CD1c-positive myeloid dendritic cell (primary cell): ENCODE data around the gene UBE4B.
"Not testable (repeated sequence)": the region's sequence is repeated elsewhere in the genome, so short reads cannot be mapped to it uniquely, and the experiment has no call there.

ENCODE experiments used
- DNase-seq: peaks from one replicate; pipeline ENCODE4 v3.0.0-alpha.2; 2016; ENCODE audit errors: extremely low spot score

UBE4B gene

DNA sequence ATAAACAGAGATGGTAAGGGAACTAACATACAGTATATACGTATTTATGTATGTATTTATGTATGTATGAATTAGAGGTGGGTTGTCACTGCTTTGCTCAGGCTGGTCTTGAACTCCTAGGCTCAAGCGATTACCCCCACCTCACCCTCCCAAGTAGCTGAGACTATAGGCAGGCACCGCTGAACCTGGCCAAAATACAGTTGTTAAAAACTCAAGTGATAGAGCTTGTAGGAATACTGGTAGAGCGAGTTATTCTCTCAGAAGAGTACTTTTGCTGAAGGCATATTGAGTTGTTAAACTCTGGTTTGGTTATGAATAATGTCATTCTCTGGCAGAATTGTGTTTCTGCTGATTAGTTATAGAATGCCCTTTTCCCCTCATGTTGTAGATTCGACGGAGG lies 38.9 kb downstream of the UBE4B start:
- no peak for DNase-seq

DNA sequence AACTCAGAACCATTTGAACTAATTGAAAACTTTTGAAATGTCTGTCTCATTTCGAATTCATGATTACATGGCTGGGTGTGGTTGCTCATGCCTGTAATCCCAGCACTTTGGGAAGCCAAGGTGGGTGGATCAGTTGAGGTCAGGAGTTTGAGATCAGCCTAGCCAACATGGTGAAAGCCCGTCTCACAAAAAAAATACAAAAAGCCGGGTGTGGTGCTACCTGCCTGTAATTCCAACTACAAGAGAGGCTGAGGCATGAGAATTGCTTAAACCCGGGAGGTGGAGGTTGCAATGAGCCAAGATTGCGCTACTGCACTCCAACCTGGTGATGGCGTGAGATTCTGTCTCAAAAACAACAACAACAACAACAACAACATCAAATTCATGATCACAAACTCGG lies 40.6 kb downstream of the UBE4B start:
- DNase-seq = not testable (repeated sequence)

DNA sequence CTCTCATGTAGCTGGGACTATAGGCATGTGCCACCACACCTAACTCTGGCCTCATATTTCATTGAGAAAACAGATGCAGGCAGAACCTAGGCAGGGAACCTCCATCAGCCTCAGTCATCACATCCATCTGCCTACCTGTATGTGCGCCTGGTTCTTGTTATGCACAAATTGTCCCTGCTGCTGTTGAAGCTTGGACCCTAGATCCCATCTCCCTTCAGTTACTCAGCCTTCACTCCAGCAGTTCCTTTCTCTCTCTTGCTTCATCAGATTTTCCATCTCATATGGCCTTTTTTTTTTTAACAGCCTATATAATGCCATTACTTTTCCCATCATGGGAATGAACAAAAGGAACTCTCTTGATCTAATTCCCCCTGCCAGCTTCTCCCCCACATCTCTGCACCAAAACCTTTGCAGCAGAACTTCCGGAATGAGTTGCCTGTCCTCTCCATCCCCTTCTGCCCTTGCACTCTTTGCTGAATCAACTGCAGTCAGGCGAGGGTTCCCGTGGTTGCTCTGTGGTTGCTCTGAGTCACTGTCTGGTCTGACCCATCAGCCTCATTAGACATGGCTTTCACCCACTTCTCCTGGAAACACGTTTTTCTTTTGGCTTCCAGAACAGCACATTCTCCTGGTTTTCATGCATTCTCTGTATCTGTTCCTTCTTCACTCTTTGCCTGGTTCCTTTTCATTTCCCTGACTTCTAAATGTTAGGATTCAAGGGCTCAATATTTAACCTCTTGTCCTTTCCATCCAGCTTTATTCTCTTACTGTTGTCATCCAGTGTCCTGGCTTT lies 41.5 kb downstream of the UBE4B start:
- peak; percentile 86 for DNase-seq

DNA sequence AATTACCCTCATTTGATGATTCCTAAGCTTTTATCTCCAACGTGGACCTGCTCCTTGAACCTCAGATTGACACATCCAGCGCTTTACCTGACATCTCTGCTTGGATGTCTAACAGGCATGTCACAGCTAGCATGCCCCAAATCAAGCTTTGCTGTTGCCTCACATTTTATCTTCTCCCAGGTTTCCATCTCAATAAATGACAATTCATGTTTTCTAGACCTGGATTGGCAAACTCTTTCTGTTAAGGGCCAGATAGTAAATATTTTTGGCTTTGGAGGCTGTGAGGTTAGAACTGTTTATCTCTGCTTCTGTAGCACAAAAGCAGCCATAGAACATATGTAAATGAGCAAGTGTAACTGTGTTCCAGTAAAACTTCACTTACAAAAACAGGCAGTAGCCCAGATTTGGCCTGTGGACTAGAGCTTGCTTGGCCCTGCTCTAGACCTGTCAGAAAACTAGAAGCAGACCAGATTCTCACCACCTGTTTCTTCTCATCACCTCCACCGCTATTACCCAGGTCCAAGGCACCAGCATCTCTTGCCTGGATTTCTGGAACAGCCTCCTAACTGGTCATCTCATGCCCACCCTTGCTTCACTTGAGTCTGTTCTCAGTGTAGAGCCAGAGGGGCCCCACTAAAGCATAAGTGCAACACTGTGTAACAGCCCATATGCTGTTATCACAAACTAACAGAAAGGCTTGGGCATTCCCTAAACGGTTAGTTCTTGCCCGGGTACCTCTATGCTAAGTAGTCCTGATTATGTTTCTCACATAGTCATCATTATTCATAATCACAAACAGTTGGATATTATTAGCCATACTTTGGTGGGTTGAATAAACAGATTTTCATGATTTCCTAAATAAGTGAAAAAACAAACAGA lies 42.3 kb downstream of the UBE4B start:
- no peak for DNase-seq

DNA sequence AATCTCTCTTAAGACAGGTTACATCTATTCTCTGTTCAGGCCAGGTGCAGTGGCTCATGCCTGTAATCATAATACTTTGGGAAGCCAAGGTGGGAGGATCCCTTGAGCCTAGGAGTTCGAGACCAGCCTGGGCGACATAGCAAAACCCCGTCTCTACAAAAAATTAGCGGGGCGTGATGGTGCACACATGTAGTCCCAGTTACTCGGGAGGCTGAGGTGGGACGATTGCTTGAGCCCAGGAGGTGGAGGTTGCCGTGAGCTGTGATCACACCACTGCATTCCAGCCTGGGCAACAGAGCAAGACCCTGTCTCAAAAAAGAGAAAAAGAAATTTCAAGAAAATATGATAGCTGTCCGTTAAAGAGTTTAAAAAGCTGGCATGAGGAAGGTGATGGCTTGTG lies 43.0 kb downstream of the UBE4B start:
- DNase-seq = no peak

DNA sequence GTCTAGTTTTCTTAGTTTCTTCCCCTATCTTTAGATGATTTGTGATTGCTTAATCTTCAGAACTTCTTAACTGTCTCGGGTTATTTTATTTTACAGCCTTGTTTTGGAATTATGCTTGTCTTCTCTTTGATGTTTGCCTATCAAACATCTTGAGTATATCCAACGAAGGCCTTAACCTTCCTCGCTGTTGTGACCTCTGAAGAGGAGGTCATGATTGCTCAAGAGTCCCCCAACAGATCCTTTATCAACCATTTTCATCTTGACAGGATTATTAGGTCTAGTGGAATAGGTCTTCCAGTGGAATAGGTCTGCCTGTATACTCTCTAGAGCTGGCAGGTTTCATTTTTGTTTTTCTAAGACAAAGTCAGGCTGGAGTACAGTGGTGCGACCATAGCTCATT lies 45.7 kb downstream of the UBE4B start:
- no peak for DNase-seq

DNA sequence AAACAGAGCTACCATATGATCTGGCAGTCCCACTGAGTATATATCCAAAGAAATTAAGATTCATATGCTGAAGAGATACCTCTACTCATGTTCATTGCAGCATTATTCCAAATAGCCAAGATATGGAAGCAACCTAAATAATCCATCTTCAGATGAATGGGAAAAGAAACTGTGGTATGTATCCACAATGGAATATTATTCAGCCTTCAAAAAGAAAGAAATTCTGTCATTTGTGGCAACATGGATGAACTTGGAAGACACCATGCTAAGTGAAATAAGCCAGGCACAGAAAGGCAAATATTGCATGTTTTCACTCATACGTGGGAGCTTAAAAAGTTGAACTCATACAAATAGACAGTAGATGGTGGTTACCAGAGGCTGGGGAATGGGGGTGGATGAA lies 47.8 kb downstream of the UBE4B start:
- no peak for DNase-seq

DNA sequence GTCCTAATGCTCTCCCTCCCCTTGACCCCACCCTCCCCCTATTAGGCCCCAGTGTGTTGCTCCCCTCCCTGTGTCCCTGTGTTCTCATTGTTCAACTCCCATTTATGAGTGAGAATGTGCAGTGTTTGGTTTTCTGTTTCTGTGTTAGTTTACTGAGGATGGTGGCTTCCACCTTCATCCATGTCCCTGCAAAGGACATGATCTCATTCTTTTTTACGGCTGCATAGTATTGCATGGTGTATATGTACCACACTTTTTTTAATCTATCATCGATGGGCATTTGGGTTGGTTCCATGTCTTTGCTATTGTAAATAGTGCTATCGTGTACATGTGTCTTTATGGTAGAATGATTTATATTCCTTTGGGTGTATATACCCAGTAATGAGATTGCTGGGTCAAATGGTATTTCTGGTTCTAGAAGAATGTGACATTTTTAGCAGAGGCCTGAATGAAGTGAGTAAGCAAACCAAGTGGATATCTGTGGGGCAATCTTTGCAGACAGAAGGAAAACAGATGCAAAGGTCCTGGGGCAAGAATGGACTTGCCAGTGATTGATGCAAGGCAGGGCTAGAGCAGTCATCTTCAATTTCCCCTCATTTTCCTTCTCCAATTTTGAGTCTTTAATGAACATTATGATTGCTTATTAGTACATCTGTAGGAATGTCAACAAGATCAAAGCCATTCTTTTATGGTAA lies 50.2 kb downstream of the UBE4B start:
- no peak for DNase-seq

DNA sequence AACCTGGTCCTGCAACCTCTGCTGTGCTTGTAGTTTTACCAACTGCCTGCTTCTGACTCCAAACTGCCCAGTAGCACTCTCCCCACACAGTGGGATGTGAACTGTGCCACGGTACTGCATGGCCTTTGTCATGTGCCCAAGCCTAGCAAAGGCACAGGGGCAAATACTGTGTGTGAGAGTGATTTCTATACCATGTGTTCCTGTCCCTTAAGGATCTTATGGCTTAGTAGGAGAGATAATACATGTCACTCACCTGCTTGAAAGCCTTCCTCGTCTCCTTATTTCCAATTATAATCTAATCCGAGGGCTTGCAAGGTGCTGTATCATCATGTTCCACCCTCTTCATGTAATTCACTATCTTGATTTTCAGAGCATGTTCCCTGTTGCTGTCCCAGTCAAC lies 51.3 kb downstream of the UBE4B start:
- DNase-seq = no peak

DNA sequence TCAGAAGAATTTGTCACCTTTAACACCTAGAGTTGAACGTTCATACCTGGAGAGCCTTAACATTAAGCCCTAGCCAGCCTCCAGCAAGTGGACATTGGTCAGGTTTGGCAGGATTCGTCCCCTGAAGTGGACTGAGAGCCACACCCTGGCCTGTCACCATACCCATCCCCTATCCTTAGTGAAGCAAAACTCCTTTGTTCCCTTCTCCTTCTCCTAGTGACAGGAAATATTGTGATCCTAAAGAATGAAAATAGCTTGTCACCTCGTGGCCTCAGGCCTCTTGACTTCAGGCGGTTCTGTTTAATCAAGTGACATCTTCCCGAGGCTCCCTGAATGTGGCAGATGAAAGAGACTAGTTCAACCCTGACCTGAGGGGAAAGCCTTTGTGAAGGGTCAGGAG lies 52.3 kb downstream of the UBE4B start:
- DNase-seq = no peak

DNA sequence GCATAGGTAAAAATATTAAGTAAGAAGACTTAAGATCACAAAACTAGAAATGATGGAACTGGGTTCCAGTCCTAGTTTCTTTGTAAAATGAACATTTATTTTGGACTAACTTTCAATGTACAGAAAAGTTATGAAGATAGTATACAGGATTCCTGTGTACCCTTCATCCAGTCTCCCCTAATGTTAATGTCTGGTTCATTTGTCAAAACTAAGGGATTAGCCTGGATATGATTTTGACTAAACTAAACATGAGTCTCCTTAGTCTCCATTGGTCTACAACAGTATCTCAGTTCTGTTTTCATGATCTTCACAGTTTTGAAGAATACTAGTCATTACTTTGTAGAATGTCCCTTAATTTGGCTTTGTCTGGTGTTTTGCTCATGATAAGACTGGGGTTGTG lies 54.5 kb downstream of the UBE4B start:
- DNase-seq = no peak

DNA sequence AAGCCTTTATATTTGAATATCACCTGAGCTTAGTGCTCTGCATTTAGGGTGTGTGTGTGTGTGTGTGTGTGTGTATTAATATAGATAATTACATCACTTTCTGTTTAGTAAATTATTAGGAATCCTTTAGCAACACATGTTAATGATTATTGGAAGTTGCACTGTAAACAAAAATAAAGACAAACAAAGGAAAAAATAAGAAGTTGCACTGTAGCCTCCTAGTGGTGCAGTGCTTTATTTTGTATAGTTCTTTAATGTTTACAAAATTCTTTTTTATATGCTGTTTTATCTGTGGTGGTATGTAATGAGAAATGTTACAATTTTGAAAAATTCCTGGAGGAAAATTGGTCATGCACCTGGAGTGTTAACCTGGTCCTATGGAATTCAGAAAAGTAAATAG lies 69.2 kb downstream of the UBE4B start:
- no peak for DNase-seq

DNA sequence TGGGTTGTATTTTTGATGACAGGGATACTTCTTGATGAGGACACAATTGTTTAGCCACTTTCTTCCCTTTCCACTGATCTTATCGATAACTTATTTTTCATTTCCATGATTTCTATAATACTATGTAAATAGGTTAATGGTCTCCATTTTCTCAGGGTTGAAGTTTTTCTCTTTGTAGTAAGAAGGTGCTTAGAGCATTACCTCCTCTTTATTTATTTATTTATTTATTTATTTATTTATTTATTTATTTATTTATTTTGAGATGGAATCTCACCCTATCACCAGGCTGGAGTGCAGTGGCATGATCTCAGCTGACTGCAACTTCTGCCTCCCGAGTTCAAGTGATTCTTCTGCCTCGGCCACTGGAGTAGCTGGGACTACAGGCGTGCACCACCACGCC lies 70.4 kb downstream of the UBE4B start:
- DNase-seq = no peak

DNA sequence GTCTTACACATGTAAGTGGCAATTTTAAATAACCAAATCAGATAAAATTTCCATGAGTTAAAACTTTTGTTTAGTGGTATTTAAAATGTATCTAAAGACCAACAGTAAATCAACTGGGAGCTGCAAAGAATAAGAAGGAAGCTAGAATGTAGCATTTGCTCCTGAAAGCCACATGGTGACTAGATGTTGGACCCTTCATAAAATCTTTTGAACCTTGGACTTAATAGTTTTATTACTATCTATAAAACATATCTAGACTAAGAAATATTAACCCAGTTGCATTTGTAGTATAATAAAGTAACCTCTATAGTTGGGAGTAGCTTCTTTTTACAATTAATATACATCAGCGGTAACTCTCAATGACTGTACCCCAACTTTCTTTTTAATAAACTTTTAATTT lies 72.1 kb downstream of the UBE4B start:
- DNase-seq = no peak

DNA sequence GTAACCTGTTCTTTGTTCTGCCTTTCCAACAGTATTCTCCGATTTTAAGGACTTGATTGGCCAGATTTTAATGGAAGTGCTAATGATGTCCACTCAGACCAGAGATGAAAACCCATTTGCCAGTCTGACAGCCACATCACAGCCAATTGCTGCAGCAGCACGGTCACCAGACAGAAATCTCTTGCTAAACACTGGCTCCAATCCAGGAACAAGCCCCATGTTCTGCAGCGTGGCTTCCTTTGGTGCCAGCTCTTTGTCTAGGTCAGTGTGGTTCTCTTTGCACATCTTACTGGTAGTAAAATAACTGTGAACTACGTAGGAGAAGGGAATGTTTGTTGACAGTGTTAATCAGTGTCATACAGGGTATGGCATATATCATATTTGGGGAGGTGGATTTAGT lies 72.7 kb downstream of the UBE4B start:
- no peak for DNase-seq

DNA sequence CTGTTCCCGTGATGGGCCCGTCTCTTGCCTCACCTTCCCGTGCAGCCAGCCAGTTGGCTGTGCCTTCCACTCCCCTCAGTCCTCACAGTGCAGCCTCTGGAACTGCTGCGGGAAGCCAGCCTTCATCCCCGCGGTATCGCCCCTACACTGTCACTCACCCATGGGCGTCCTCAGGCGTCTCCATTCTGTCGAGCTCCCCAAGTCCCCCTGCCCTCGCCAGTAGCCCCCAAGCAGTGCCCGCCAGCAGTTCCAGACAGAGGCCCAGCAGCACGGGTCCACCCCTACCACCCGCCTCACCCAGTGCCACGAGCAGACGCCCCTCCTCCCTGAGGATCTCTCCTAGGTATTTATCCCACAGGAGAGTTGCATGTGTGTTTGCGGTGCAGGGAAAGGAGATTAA lies 73.5 kb downstream of the UBE4B start:
- DNase-seq = no peak

DNA sequence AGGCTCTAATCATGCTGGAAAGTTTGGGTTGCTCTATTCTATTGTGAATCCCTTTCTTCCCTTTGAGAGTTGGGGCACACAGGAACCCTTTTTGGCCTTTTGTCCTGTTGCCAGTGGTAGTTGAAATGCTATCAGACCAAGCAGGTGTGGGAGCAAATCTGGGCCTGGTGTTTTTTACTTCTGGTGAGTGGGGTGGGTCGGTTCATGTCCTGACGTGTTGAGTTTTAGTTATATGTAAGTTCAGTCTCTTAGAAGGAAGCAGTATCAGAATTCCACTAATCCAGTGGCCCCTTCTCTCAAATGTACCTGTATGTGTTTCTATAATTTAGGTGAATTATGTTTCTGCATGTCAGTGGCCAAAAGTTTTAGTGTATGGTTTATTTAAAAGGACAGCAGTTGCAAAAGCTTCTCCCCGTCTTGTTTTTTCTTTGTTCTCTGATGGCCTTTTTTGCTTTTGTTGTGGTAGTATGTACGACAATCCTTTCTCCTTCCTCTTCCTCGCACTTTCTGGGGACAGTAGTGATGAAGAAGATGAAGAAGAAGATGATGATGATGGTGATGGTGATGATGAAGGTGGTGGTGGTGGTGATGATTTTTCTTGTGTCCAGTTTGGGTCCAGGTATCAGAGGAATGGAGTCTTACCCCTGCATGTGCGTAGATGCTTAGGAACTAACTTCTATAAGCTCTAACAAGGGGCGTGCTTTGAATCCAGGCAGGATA lies 74.2 kb downstream of the UBE4B start:
- DNase-seq = no peak

DNA sequence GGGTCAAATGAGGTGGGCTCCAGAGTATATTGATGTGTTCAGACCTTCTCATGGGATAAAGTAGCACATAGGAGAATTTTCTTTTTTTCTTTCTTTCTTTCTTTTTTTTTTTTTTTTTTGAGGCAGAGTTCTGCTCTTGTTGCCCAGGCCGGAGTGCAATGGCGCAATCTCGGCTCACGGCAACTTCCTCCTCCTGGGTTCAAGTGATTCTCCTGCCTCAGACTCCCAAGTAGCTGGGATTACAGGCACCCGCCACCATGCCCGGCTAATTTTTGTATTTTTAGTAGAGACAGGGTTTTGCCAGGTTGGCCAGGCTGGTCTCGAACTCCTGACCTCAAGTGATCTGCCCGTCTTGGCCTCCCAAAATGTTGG lies 74.7 kb downstream of the UBE4B start:
- DNase-seq = not testable (repeated sequence)

DNA sequence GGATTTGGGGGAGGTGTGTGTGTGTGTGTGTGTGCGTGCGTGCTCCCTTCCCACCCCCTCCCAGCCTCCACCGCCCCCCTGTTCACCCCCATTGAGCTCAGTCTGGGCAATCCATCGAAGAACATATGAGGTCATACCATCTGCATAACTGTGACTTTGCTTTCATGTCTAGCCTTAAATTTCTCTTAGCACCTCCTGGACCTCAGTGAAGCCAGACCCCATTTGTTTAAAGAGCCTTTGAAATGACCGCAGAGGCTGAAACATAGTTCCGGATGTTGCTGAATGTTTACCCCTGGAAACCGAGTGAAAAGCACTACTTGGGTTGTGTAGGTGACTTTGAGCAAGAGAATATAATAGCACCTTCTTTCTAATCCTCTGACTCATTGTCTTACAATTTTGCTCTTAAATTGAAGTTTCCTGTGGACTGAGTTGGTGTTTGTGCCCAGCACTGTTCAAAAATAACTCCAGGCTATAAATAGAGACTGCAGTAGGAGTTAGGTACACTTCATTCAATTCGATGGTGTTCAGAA lies 75.4 kb downstream of the UBE4B start:
- DNase-seq = no peak

DNA sequence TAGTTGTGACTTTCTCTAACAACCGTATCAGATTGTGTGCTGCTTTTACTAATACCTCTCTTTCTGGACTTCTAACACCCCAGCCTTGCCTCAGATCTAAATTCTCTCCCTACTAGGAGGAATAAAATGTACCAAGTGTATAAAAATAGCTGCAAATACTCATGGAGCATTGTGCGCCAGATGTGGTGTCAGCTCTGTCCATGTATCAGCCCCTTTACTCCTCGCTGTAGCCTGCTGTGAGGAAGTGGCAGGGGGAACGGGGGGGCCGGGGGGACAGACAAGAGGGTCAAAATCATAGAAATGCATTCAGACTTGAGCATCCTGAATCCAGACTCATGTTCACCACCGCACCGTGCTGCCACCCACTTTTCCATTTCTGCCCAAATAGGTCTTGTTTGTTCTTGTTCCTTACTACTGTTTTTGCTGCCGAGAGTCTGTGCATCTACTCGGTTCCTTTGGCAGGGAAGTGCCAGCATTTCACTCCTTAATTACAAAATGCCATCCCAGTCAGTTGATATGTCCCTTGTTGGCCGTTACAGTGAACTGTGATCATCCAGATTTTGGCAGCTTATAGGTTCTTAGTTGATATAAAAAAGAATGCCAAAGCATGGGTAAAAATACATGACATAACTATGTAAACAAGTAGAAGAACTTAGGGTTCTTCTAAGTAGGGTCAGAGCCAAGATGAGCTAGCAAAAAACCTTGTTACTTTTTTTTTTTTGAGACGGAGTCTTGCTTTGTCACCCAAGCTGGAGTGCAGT lies 76.4 kb downstream of the UBE4B start:
- no peak for DNase-seq

DNA sequence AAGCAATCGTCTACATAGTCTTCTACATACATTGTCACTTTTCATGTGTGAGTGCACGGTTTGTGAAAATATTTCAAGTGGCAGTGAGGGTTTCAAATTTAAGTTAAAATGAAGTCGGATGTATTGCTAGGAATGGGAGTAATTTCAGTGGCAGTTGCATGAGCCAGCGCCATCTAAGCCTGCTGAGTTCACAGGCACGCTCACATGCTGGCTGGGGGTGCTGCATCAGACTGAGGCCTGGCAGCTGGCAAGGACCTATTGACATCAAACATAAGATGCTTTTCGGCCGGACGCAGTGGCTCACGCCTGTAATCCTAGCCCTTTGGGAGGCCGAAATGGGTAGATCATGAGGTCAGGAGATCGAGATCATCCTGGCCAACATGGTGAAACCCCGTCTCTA lies 80.7 kb downstream of the UBE4B start:
- DNase-seq = no peak
